ENCODE results near the gene CYP4X1. TPM values are rescaled to one million over a fixed set of nuclear protein-coding genes. Genes with fewer than 3 reads are reported as not detected.

The CYP4X1 gene
- total RNA-seq, result under 0.01 and 2.3 TPM in 2 replicates

GRCh38 chr1:47023268-47024140, at the start of gene CYP4X1:
Gene CYP4X1, plus strand, starts transcription at chr1:47023669. Its CDS starts 149 bp downstream, at chr1:47023818.

GRCh38 chr1:47067097-47067594, 43.7 kb downstream of the CYP4X1 start, which contains the start of gene CYP4Z1:
Gene CYP4Z1, plus strand, starts transcription at chr1:47067231. Its CDS starts 260 bp downstream, at chr1:47067491.

Other genes starting within 250 kb of the CYP4X1 start
- gene CYP4B1, start 224.6 kb upstream of the CYP4X1 start, total RNA-seq, result under 0.01 and 9.0 TPM in 2 replicates
- gene CYP4A11, start 82.2 kb upstream of the CYP4X1 start, total RNA-seq, result not detected in 2 replicates
- gene CYP4Z1, start 43.6 kb downstream of the CYP4X1 start, total RNA-seq, result 0.07 TPM in 1 of 2 replicates, not detected in the other
- gene CYP4A22, start 113.8 kb downstream of the CYP4X1 start, total RNA-seq, result not detected in 2 replicates
- gene PDZK1IP1, start 166.4 kb downstream of the CYP4X1 start, total RNA-seq, result 0.68 and 12.2 TPM in 2 replicates
- gene TAL1, start 208.6 kb downstream of the CYP4X1 start, total RNA-seq, result under 0.01 TPM in 1 of 2 replicates, not detected in the other